ENCODE data around the gene PSMD6.
A peak's percentile ranks its signal among the peaks of the same experiment; 100 is the strongest.

Gene PSMD6

DNA sequence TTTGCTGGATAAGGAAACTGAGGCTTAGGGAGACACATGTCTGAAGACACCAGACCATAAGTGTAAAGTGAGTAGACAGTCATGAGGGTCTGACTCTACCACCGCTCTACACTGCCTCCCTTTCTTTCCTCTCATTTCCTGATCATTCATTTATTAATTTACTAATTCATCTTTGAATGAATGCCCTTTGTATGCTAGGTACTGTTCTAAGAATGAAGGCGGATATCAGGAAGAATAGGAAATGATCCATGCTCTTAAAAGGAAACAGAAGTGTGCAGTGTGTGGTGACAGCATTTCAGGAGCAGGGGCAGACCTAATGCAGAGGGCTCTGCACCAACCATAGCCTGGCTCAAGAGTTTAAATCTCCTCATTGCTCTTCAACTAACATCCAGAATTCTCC lies 31.8 kb upstream of the PSMD6 start:
- no peak overlapping the region for H3K4me3 ChIP-seq (ENCODE audit: low read depth, low read length)
- TF ChIP-seq, protein P1, sequence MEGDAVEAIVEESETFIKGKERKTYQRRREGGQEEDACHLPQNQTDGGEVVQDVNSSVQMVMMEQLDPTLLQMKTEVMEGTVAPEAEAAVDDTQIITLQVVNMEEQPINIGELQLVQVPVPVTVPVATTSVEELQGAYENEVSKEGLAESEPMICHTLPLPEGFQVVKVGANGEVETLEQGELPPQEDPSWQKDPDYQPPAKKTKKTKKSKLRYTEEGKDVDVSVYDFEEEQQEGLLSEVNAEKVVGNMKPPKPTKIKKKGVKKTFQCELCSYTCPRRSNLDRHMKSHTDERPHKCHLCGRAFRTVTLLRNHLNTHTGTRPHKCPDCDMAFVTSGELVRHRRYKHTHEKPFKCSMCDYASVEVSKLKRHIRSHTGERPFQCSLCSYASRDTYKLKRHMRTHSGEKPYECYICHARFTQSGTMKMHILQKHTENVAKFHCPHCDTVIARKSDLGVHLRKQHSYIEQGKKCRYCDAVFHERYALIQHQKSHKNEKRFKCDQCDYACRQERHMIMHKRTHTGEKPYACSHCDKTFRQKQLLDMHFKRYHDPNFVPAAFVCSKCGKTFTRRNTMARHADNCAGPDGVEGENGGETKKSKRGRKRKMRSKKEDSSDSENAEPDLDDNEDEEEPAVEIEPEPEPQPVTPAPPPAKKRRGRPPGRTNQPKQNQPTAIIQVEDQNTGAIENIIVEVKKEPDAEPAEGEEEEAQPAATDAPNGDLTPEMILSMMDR (IDR thresholded peaks at IDR 0.05; ENCODE audit: low read depth, low read length): no peak
- DNase-seq (ENCODE audit: low read depth, low spot score): no peak
- in situ Hi-C loops (cut with HindIII; ENCODE audit: low sequenced_read_pairs): no loop called here

DNA sequence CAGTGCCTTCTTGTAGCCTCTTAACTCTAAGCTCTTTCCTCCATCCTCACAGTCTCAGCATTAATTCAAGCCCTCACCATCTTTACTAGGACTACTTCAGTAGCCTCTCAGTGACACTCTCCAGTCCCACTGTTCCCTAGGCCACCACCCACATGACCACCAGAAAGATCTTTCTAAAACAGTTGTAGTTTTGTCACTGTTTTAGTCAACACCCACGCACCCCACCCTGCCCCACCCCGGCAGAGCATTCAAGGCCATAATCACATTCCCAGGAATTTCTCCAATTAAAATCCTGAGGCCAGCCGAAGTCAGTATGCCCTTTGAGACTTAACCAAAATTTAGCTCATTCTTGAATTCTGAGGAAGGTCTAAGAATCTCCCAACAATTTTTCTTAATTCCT lies 31.2 kb upstream of the PSMD6 start:
- in situ Hi-C loops (cut with HindIII; ENCODE audit: low sequenced_read_pairs): no loop called here
- no peak overlapping the region for H3K4me3 ChIP-seq (ENCODE audit: low read depth, low read length)
- DNase-seq (ENCODE audit: low read depth, low spot score): no peak
- TF ChIP-seq, protein P1 (IDR thresholded peaks at IDR 0.05; ENCODE audit: low read depth, low read length): no peak

DNA sequence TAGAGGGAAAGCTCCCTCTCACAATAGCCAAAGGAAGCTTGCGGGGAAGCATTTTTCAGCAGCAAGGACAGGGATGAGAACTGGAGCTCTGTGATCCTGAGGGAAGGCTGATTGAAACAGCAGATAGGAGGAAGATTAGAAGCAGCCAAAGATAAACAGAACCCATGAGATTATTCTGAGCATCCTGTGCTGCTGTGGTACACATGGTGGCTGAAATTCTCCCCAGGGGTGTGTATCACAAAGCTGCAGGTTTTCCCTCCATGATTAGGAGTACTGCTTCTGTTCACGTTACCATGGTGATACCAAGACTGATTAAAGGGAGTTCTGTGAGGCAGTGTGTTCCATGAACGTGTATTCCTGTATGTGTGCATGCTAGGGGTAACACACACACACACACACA lies 30.3 kb upstream of the PSMD6 start:
- TF ChIP-seq, protein P1 (IDR thresholded peaks at IDR 0.05; ENCODE audit: low read depth, low read length): no peak
- H3K4me3 ChIP-seq (ENCODE audit: low read depth, low read length): no peak overlapping the region
- in situ Hi-C loops (cut with HindIII; ENCODE audit: low sequenced_read_pairs): no loop called here
- DNase-seq (ENCODE audit: low read depth, low spot score): no peak

DNA sequence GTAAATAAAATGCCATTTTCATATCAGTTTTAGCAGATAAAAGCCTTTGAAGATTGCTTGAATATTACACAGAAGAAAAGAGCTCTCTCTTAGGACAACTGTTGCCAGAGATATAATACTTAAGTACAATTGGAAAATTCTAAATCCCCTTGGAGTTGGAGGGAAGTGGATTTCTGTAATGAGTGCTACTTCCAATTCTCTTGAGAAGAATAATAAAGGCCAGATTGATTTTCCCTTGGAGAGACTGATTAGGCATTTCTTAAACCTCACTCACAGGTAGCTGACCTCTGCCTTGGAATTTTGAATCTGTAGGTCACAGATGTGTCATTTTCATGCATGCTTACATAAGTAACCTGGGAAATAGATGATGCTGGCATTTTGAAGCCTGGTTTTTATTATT lies 29.8 kb upstream of the PSMD6 start:
- H3K4me3 ChIP-seq (ENCODE audit: low read depth, low read length): no peak overlapping the region
- DNase-seq (ENCODE audit: low read depth, low spot score): no peak
- in situ Hi-C loops (cut with HindIII; ENCODE audit: low sequenced_read_pairs): no loop called here
- TF ChIP-seq, protein P1 (IDR thresholded peaks at IDR 0.05; ENCODE audit: low read depth, low read length): no peak

DNA sequence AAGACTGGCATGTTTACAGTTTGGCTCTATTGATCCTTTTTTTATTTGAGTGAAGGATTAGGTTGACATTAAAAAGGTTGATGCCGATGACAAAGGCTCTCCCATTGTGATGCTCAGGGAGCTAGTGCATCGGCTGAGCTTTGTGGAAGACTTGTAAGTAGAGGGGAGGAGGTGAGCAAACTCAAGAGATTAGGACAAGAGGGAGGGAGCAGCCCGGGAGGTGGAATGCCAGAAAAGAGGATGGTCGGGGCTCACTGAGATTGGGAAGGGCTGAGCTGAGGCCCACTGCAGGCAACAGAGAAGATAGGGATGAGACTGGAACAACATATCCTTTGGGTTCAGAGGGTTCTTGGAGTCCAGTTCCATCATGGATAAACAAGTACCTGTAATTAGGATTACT lies 26.5 kb upstream of the PSMD6 start:
- in situ Hi-C loops (cut with HindIII; ENCODE audit: low sequenced_read_pairs): loop anchor here (25.0 kb wide), 1 partner anchor 412 kb away; no protein-coding TSS in a partner anchor
- TF ChIP-seq, protein P1 (IDR thresholded peaks at IDR 0.05; ENCODE audit: low read depth, low read length): no peak
- no peak overlapping the region for H3K4me3 ChIP-seq (ENCODE audit: low read depth, low read length)
- no peak for DNase-seq (ENCODE audit: low read depth, low spot score)

DNA sequence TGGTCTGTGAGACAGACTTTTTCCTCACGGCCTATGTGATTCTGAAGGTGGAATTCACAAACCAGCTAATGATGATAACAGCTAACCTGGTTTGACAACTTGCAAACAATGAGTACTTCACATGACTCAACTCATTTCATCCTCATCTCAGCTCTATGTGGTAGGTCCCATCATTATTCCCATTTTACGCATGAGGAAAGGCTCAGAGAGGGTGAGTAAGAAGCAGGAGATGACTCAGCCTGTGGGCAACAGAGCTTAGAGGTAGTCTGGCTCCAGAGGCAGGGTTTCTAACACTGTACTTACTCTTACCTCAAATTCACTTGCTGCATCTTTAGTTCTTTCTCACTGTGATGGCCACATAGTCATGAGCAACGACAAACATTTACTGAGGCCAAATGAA lies 25.8 kb upstream of the PSMD6 start:
- in situ Hi-C loops (cut with HindIII; ENCODE audit: low sequenced_read_pairs): loop anchor here (25.0 kb wide), 1 partner anchor 413 kb away; no protein-coding TSS in a partner anchor
- peak; percentile 67 for DNase-seq (ENCODE audit: low read depth, low spot score)
- TF ChIP-seq, protein P1 (IDR thresholded peaks at IDR 0.05; ENCODE audit: low read depth, low read length): no peak

DNA sequence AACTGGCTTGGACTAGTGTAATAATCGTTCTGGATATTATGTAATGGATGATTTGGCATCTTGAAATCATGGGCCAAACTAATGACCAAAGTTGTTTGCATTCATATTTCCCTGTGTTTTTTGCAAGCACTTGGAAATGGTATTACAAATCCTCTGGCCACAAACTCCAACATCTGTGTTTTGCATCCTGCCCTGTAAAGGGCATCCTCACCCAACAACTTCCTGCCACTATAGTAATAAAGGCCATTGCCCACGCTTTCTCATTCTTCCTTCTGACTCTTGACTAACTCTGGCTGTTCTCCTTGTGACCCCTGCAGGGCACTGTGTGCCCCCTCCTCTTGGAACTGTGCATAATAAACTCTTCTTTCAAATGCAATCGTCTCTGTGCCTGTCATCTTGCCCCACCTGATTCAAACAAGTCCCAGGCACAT lies 25.4 kb upstream of the PSMD6 start:
- in situ Hi-C loops (cut with HindIII; ENCODE audit: low sequenced_read_pairs): loop anchor here (25.0 kb wide), 1 partner anchor 414 kb away; no protein-coding TSS in a partner anchor
- TF ChIP-seq, protein P1 (IDR thresholded peaks at IDR 0.05; ENCODE audit: low read depth, low read length): no peak
- peak; percentile 43 for DNase-seq (ENCODE audit: low read depth, low spot score)
- no peak overlapping the region for H3K4me3 ChIP-seq (ENCODE audit: low read depth, low read length)

More for the DNA sequence above, 25.8 kb upstream of the PSMD6 start:
- H3K4me3 ChIP-seq (ENCODE audit: low read depth, low read length): no peak overlapping the region

Data from astrocyte of the spinal cord (primary cell).